Upper lobe of left lung (tissue), 6 donors: ENCODE measurements around the gene LAG3. TPM values are rescaled to one million over a fixed set of nuclear protein-coding genes. Genes with fewer than 3 reads are reported as not detected.

Experiments used
- ATAC-seq, 2 donors: fragments of 200-7000 bp; cut with Tn5 transposase; one replicate each; pipeline ENCODE4 v1.9.1; 2022; ENCODE audit warnings: mild to moderate bottlenecking in 2 of 2, moderate library complexity in 2 of 2; ENCODE audit not compliant: low FRiP score in 2 of 2
- DNase-seq, 2 donors: peaks; one replicate each; pipeline ENCODE4 v3.0.0-alpha.2; 2019 to 2020
- H3K27ac ChIP-seq, 4 donors: fragments of 200-600 bp; sonication (generic); one replicate each; pipeline ENCODE4 v1.5.1; 2016 to 2019
- H3K27me3 ChIP-seq, 4 donors: fragments of 200-600 bp; sonication (generic); one replicate each; pipeline ENCODE4 v1.5.1; 2017 to 2019
- H3K36me3 ChIP-seq, 4 donors: fragments of 200-600 bp; sonication (generic); one replicate each; pipeline ENCODE4 v1.5.1; 2016 to 2019
- H3K4me1 ChIP-seq, 4 donors: fragments of 200-600 bp; sonication (generic); one replicate each; pipeline ENCODE4 v1.5.1; 2018 to 2019
- H3K4me3 ChIP-seq, 4 donors: fragments of 200-600 bp; sonication (generic); one replicate each; pipeline ENCODE4 v1.5.1; 2017 to 2019; ENCODE audit warnings: mild to moderate bottlenecking in 2 of 4, moderate library complexity in 1 of 4
- H3K9me3 ChIP-seq, 4 donors: fragments of 200-600 bp; sonication (generic); one replicate each; pipeline ENCODE4 v1.5.1; 2018 to 2019
- CTCF ChIP-seq, 6 experiments: fragments of 450-650 bp in 4 of 6; fragments of 200-600 bp in 2 of 6; sonication (generic) in 2 of 6; IDR thresholded peaks; one replicate each; pipeline ENCODE4 v1.5.1; 2016 to 2019; ENCODE audit warnings: antibody characterized with exemption in 6 of 6
- EP300 ChIP-seq, 4 donors: sonication (generic); formaldehyde crosslinking; IDR thresholded peaks; one replicate each; pipeline ENCODE4 v1.5.1; 2017; ENCODE audit warnings: antibody characterized with exemption in 4 of 4, control low read depth in 2 of 4
- POLR2A ChIP-seq, 4 donors: fragments of 450-650 bp; IDR thresholded peaks; one replicate each; pipeline ENCODE4 v1.5.1; 2016 to 2017; ENCODE audit warnings: antibody characterized with exemption in 4 of 4, mild to moderate bottlenecking in 2 of 4
- POLR2AphosphoS5 ChIP-seq, 2 donors: sonication (generic); formaldehyde crosslinking; IDR thresholded peaks; one replicate each; pipeline ENCODE4 v1.5.1; 2017; ENCODE audit warnings: antibody characterized with exemption in 2 of 2
- WGBS, 2 donors: methylation state at CpG; one replicate each; pipeline ENCODE4 v1.1.5; 2017 to 2018; 5-methylcytosine and 5-hydroxymethylcytosine counted together
- total RNA-seq, 6 donors: library from RNA; depleted of rRNA in 4 of 6; stranded (reverse); fragments of >200 nt in 4 of 6; gene quantifications; one replicate each; pipeline versions ENCODE4 v1.1.0 to v1.2.1, GENCODE V29; 2016 to 2021
- donor health status: DM: no; HTN: no; CAD: no; lungs with moderate emphysema.
- donor health status: DM: no; HTN: yes; CAD: no; lungs with severe emphysema.

LAG3 gene
- total RNA-seq, 6 donors from 2014 or later: 0.46 to 2.6 (median 1.5) TPM

- Histone ChIP-seq H3K36me3 (no peaks in the 10 kb centered on the region), H3K9me3 (no peaks in the 10 kb centered on the region), H3K27ac (peak overlapping the region in 1 of 4 donors; percentile 30), H3K4me3 (no peak overlapping the region), H3K4me1 (peaks cover 15 to 35% (median 28%) of the 10 kb centered on the region in 4 donors), H3K27me3 (peaks cover 0 to 23% (median 8%) of the 10 kb centered on the region in 4 donors)
- ATAC-seq (peak in 1 of 2 donors; percentile 58), DNase-seq (peak in 1 of 2 donors; percentile 68)
- TF ChIP-seq POLR2AphosphoS5 (IDR thresholded peaks at IDR 0.05) (no peak), CTCF (IDR thresholded peaks at IDR 0.05) (no peak), EP300 (IDR thresholded peaks at IDR 0.05) (no peak), POLR2A (IDR thresholded peaks at IDR 0.05) (no peak)
- WGBS, 2 donors: 6 to 15% methylated on average over 7 to 8 of the region's 8 CpGs
Measured at GRCh38 chr12:6827437-6827911, 55.2 kb downstream of the LAG3 start.

Other genes with a start within 250 kb of the LAG3 start
- 1,000 to 10,000 TPM in 3 of 6 donors, 100 to 1,000 TPM in 3; 442 to 1,402 (median 931) TPM for gene GAPDH, start 238.0 kb upstream of the LAG3 start, total RNA-seq
- gene IFFO1, start 216.5 kb upstream of the LAG3 start, total RNA-seq: 100 to 1,000 TPM in 1 of 6 donors, 10 to 100 TPM in 5; 13.3 to 108 (median 32.0) TPM
- 10 to 100 TPM; 19.4 to 49.2 (median 36.6) TPM for gene NOP2, start 204.2 kb upstream of the LAG3 start, total RNA-seq
- 100 to 1,000 TPM; 165 to 267 (median 178) TPM for gene CHD4, start 165.1 kb upstream of the LAG3 start, total RNA-seq
- gene LPAR5, start 136.6 kb upstream of the LAG3 start, total RNA-seq: 1 to 10 TPM; 1.3 to 4.4 (median 2.9) TPM
- gene ACRBP, start 125.1 kb upstream of the LAG3 start, total RNA-seq: 10 to 100 TPM in 1 of 6 donors, 1 to 10 TPM in 5; 1.8 to 12.6 (median 5.9) TPM
- gene ING4, start 109.4 kb upstream of the LAG3 start, total RNA-seq: 10 to 100 TPM; 24.3 to 79.6 (median 33.8) TPM
- gene ZNF384, start 83.1 kb upstream of the LAG3 start, total RNA-seq: 10 to 100 TPM; 33.4 to 52.8 (median 43.0) TPM
- gene PIANP, start 71.7 kb upstream of the LAG3 start, total RNA-seq: under 1 TPM in 3 of 6 donors, not detected in 3; 0.13 to 0.83 (median 0.39) TPM
- gene COPS7A, start 48.5 kb upstream of the LAG3 start, total RNA-seq: 10 to 100 TPM; 36.9 to 70.2 (median 63.0) TPM
- gene MLF2, start 19.4 kb upstream of the LAG3 start, total RNA-seq: 100 to 1,000 TPM; 136 to 221 (median 144) TPM
- 100 to 1,000 TPM; 142 to 463 (median 224) TPM for gene PTMS, start 6.2 kb upstream of the LAG3 start, total RNA-seq
- gene CD4, start 17.0 kb downstream of the LAG3 start, total RNA-seq: 10 to 100 TPM; 10.5 to 86.6 (median 35.6) TPM
- gene GPR162, start 49.3 kb downstream of the LAG3 start, total RNA-seq: 10 to 100 TPM in 5 of 6 donors, 1 to 10 TPM in 1; 8.1 to 47.1 (median 16.5) TPM
- gene P3H3, start 55.9 kb downstream of the LAG3 start, total RNA-seq: 10 to 100 TPM in 2 of 6 donors, 1 to 10 TPM in 4; 2.7 to 15.7 (median 7.0) TPM
- 1 to 10 TPM in 2 of 6 donors, under 1 TPM in 3, not detected in 1; 0.44 to 1.4 (median 0.86) TPM for gene GNB3, start 68.4 kb downstream of the LAG3 start, total RNA-seq
- 10 to 100 TPM in 1 of 6 donors, 1 to 10 TPM in 3, under 1 TPM in 1, not detected in 1; 0.39 to 10.3 (median 2.8) TPM for gene CDCA3, start 78.8 kb downstream of the LAG3 start, total RNA-seq
- 10 to 100 TPM; 22.6 to 77.0 (median 35.6) TPM for gene USP5, start 79.6 kb downstream of the LAG3 start, total RNA-seq
- gene TPI1, start 95.0 kb downstream of the LAG3 start, total RNA-seq: 100 to 1,000 TPM; 137 to 407 (median 309) TPM
- gene SPSB2, start 100.8 kb downstream of the LAG3 start, total RNA-seq: 10 to 100 TPM; 27.7 to 63.3 (median 35.0) TPM
- gene LRRC23, start 132.3 kb downstream of the LAG3 start, total RNA-seq: 10 to 100 TPM; 12.0 to 83.2 (median 29.1) TPM
- 10 to 100 TPM; 33.4 to 44.0 (median 40.7) TPM for gene ENO2, start 142.1 kb downstream of the LAG3 start, total RNA-seq
- 100 to 1,000 TPM in 4 of 6 donors, 10 to 100 TPM in 2; 74.7 to 321 (median 133) TPM for gene ATN1, start 155.4 kb downstream of the LAG3 start, total RNA-seq
- not detected for gene RNU7-1, start 171.3 kb downstream of the LAG3 start, total RNA-seq
- 100 to 1,000 TPM in 5 of 6 donors, 10 to 100 TPM in 1; 83.8 to 291 (median 179) TPM for gene C12orf57, start 171.5 kb downstream of the LAG3 start, total RNA-seq
- gene PTPN6, start 178.8 kb downstream of the LAG3 start, total RNA-seq: 100 to 1,000 TPM in 4 of 6 donors, 10 to 100 TPM in 2; 56.3 to 215 (median 114) TPM
- 100 to 1,000 TPM; 101 to 196 (median 140) TPM for gene PHB2, start 198.1 kb downstream of the LAG3 start, total RNA-seq
- 10 to 100 TPM; 30.4 to 47.4 (median 38.3) TPM for gene EMG1, start 198.4 kb downstream of the LAG3 start, total RNA-seq
- 100 to 1,000 TPM in 1 of 6 donors, 10 to 100 TPM in 5; 56.3 to 110 (median 84.1) TPM for gene LPCAT3, start 246.0 kb downstream of the LAG3 start, total RNA-seq